PFSK-1 (cell line): ENCODE measurements around the gene CCL25.

Source experiments
- FOXP2 ChIP-seq: optimal IDR thresholded peaks from 2 replicates; pipeline ENCODE3; 2011; ENCODE audit warnings: borderline replicate concordance, control low read depth, inconsistent platforms; ENCODE audit not compliant: insufficient read depth; ENCODE audit errors: extremely low read length, extremely low read depth
- POLR2AphosphoS5 ChIP-seq: IDR thresholded peaks from 2 replicates; pipeline ENCODE4 v1.6.1; 2012; ENCODE audit warnings: low read depth, mild to moderate bottlenecking, control low read depth, low read length, moderate library complexity
- REST ChIP-seq, 2 experiments: IDR thresholded peaks; 2 replicates each; pipeline versions ENCODE4 v1.6.1 to v1.8.0; 2011 to 2012; ENCODE audit warnings: low read depth in 2 of 2, low read length in 2 of 2, control low read depth in 1 of 2, inconsistent platforms in 1 of 2, mild to moderate bottlenecking in 1 of 2, moderate library complexity in 1 of 2; ENCODE audit not compliant: insufficient read depth in 1 of 2
- SIN3A ChIP-seq: IDR thresholded peaks from 2 replicates; pipeline ENCODE4 v1.6.1; 2012; ENCODE audit warnings: mild to moderate bottlenecking, low read length, moderate library complexity, borderline replicate concordance; ENCODE audit not compliant: insufficient read depth
- TAF1 ChIP-seq: IDR thresholded peaks from 2 replicates; pipeline ENCODE4 v1.6.1; 2012; ENCODE audit warnings: low read length, control low read depth, borderline replicate concordance; ENCODE audit not compliant: insufficient read depth

Gene CCL25

GRCh38 chr19:8038815-8039214 lies 13.7 kb upstream of the CCL25 start:
- TF ChIP-seq REST (IDR thresholded peaks at IDR 0.05; ENCODE audit: insufficient read depth in 1 of 2, low read depth in 2 of 2, low read length in 2 of 2), result no peak
- no peak for TF ChIP-seq POLR2AphosphoS5
- TF ChIP-seq SIN3A, result no peak
- no peak for TF ChIP-seq FOXP2
- no peak for TF ChIP-seq TAF1

- no peak for TF ChIP-seq TAF1
- TF ChIP-seq SIN3A, result no peak
- TF ChIP-seq REST (IDR thresholded peaks at IDR 0.05; ENCODE audit: insufficient read depth in 1 of 2, low read depth in 2 of 2, low read length in 2 of 2), result no peak
These were observed 13.3 kb upstream of the CCL25 start for GRCh38 chr19:8039231-8039630.

GRCh38 chr19:8041531-8041931 lies 11.0 kb upstream of the CCL25 start:
- TF ChIP-seq SIN3A (no peak), TAF1 (no peak), FOXP2 (no peak), POLR2AphosphoS5 (no peak), REST (IDR thresholded peaks at IDR 0.05; ENCODE audit: insufficient read depth in 1 of 2, low read depth in 2 of 2, low read length in 2 of 2) (no peak)

GRCh38 chr19:8042900-8043299 lies 9.7 kb upstream of the CCL25 start:
- no peak for TF ChIP-seq SIN3A
- no peak for TF ChIP-seq TAF1
- no peak for TF ChIP-seq FOXP2
- TF ChIP-seq POLR2AphosphoS5, result no peak
- no peak for TF ChIP-seq REST (IDR thresholded peaks at IDR 0.05; ENCODE audit: insufficient read depth in 1 of 2, low read depth in 2 of 2, low read length in 2 of 2)

GRCh38 chr19:8044018-8044417 lies 8.5 kb upstream of the CCL25 start:
- TF ChIP-seq SIN3A (no peak), FOXP2 (no peak), TAF1 (no peak), REST (IDR thresholded peaks at IDR 0.05; ENCODE audit: insufficient read depth in 1 of 2, low read depth in 2 of 2, low read length in 2 of 2) (no peak), POLR2AphosphoS5 (no peak)
